HepG2 (cell line): ENCODE measurements around the gene ARHGAP12. TPM values are rescaled to one million over a fixed set of nuclear protein-coding genes. Genes with fewer than 3 reads are reported as not detected.
A peak's percentile ranks its signal among the peaks of the same experiment; 100 is the strongest.

Experiments used
- CREM ChIP-seq, 2 experiments: sonication (generic) in 1 of 2; formaldehyde crosslinking in 1 of 2; IDR thresholded peaks; 2 replicates each; pipeline versions ENCODE4 v1.4.0 to v1.6.1; 2016 to 2020; ENCODE audit warnings: antibody characterized with exemption in 1 of 2, mild to moderate bottlenecking in 1 of 2, missing genetic modification reagents in 1 of 2
- IKZF5 ChIP-seq: IDR thresholded peaks from 2 replicates; pipeline ENCODE4 v1.6.1; 2018; ENCODE audit warnings: missing genetic modification reagents, mild to moderate bottlenecking, missing compliant biosample characterization
- NPAS2 ChIP-seq: sonication (generic); formaldehyde crosslinking; IDR thresholded peaks from 2 replicates; pipeline ENCODE4 v1.8.0; 2022; ENCODE audit warnings: mild to moderate bottlenecking, missing genetic modification reagents, borderline replicate concordance
- PLRG1 ChIP-seq: fragments of 450-650 bp; conservative IDR thresholded peaks from 2 replicates; pipeline ENCODE4 v1.6.1; 2016
- REL ChIP-seq: sonication (generic); formaldehyde crosslinking; conservative IDR thresholded peaks from 2 replicates; pipeline ENCODE4 v1.8.0; 2022; ENCODE audit warnings: mild to moderate bottlenecking, missing genetic modification reagents, moderate library complexity
- SKIL ChIP-seq: sonication (generic); formaldehyde crosslinking; IDR thresholded peaks from 2 replicates; pipeline ENCODE4 v1.8.0; 2022; ENCODE audit warnings: missing genetic modification reagents, mild to moderate bottlenecking, moderate library complexity, borderline replicate concordance
- SNRNP70 ChIP-seq: fragments of 200-400 bp; formaldehyde crosslinking; IDR thresholded peaks from 2 replicates; pipeline ENCODE4 v1.6.1; 2017; ENCODE audit warnings: mild to moderate bottlenecking, low read depth, low read length, moderate library complexity
- SOX6 ChIP-seq, 2 experiments: fragments of 450-650 bp in 1 of 2; sonication (generic) in 1 of 2; formaldehyde crosslinking in 1 of 2; IDR thresholded peaks; 2 replicates each; pipeline versions ENCODE4 v1.4.0 to v1.6.1; 2017 to 2020; ENCODE audit warnings: antibody characterized with exemption in 1 of 2, mild to moderate bottlenecking in 1 of 2, missing genetic modification reagents in 1 of 2
- SP1 ChIP-seq, 2 experiments: fragments of 450-650 bp in 1 of 2; sonication (generic) in 1 of 2; formaldehyde crosslinking in 1 of 2; IDR thresholded peaks; 2 replicates each; pipeline versions ENCODE4 v1.4.0 to v1.6.1; 2016 to 2020; ENCODE audit warnings: missing genetic modification reagents in 1 of 2
- THAP8 ChIP-seq: sonication (generic); formaldehyde crosslinking; IDR thresholded peaks from 2 replicates; pipeline ENCODE4 v1.5.1; 2020; ENCODE audit warnings: missing genetic modification reagents, mild to moderate bottlenecking, borderline replicate concordance
- ZBTB8A ChIP-seq: sonication (generic); formaldehyde crosslinking; IDR thresholded peaks from 2 replicates; pipeline ENCODE4 v1.4.0; 2020; ENCODE audit warnings: mild to moderate bottlenecking, low read depth, missing genetic modification reagents, borderline replicate concordance
- ZNF121 ChIP-seq: sonication (generic); formaldehyde crosslinking; IDR thresholded peaks from 2 replicates; pipeline ENCODE4 v1.5.0; 2020; ENCODE audit warnings: mild to moderate bottlenecking, missing genetic modification reagents
- ZNF225 ChIP-seq: sonication (generic); formaldehyde crosslinking; IDR thresholded peaks from 2 replicates; pipeline ENCODE4 v1.4.0; 2020; ENCODE audit warnings: mild to moderate bottlenecking, missing genetic modification reagents
- ZNF598 ChIP-seq: sonication (generic); formaldehyde crosslinking; IDR thresholded peaks from 2 replicates; pipeline ENCODE4 v1.5.1; 2020; ENCODE audit warnings: mild to moderate bottlenecking, missing genetic modification reagents, borderline replicate concordance
- ZSCAN22 ChIP-seq: sonication (generic); formaldehyde crosslinking; IDR thresholded peaks from 2 replicates; pipeline ENCODE4 v1.4.0; 2020; ENCODE audit warnings: mild to moderate bottlenecking, missing genetic modification reagents
- polyA plus RNA-seq, 8 experiments: library from polyadenylated mRNA; depleted of rRNA in 3 of 8; stranded (reverse) in 7 of 8; unstranded in 1 of 8; fragments of >200 nt; fragmentation: Illumina TruSeq in 4 of 8; extraction: Trizol in 4 of 8; gene quantifications; 2 replicates each; pipeline versions ENCODE4 v1.2.1 to v1.2.3, GENCODE V29; 2011 to 2016; ENCODE audit warnings: low read depth in 4 of 8, missing spikeins in 1 of 8, mixed read lengths in 1 of 8; ENCODE audit not compliant: insufficient read depth in 1 of 8
- total RNA-seq, 5 experiments: library from RNA; depleted of rRNA; stranded (reverse); fragments of >200 nt; fragmentation: Illumina TruSeq; extraction: Trizol; gene quantifications; 2 replicates each; pipeline ENCODE4 v1.2.3, GENCODE V29; 2016; ENCODE audit warnings: low read depth in 1 of 5
- TF ChIP-seq, protein P1 (sequence below): sonication (generic); formaldehyde crosslinking; IDR thresholded peaks from 2 replicates; pipeline ENCODE4 v1.5.0; 2020; ENCODE audit warnings: mild to moderate bottlenecking, missing genetic modification reagents, borderline replicate concordance
- TF ChIP-seq, protein P2 (sequence below): sonication (generic); formaldehyde crosslinking; IDR thresholded peaks from 2 replicates; pipeline ENCODE4 v1.4.0; 2020; ENCODE audit warnings: mild to moderate bottlenecking, low read depth, missing genetic modification reagents

ARHGAP12 gene
- total and polyA plus RNA-seq, 2 of the 13 experiments (the other 11 are each of a cell fraction or from before 2014, with no cell fraction given), result 25.0 to 54.6 TPM

- TF ChIP-seq ZBTB8A (CRISPR knock-in tag), result no peak
- TF ChIP-seq REL (CRISPR knock-in tag), result peak; percentile 90
- TF ChIP-seq ZNF225 (CRISPR knock-in tag), result peak; percentile 52; the same call in 1 of the 2 replicates
- no peak for TF ChIP-seq SP1 (IDR thresholded peaks at IDR 0.05)
- TF ChIP-seq SP1 (CRISPR knock-in tag; IDR thresholded peaks at IDR 0.05), result no peak
- no peak for TF ChIP-seq ZSCAN22 (CRISPR knock-in tag)
- TF ChIP-seq, protein P1, sequence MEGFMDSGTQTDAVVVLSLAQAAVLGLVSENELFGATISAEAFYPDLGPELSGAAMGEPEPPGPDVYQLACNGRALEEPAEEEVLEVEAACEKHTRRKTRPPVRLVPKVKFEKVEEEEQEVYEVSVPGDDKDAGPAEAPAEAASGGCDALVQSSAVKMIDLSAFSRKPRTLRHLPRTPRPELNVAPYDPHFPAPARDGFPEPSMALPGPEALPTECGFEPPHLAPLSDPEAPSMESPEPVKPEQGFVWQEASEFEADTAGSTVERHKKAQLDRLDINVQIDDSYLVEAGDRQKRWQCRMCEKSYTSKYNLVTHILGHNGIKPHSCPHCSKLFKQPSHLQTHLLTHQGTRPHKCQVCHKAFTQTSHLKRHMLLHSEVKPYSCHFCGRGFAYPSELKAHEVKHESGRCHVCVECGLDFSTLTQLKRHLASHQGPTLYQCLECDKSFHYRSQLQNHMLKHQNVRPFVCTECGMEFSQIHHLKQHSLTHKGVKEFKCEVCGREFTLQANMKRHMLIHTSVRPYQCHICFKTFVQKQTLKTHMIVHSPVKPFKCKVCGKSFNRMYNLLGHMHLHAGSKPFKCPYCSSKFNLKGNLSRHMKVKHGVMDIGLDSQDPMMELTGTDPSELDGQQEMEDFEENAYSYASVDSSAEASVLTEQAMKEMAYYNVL (CRISPR knock-in tag), result peak; percentile 28; the same call in 1 of the 2 replicates
- no peak for TF ChIP-seq ZNF121 (CRISPR knock-in tag)
- TF ChIP-seq ZNF598 (CRISPR knock-in tag), result no peak; the same call in 1 of the 2 replicates
- TF ChIP-seq SNRNP70, result no peak
- TF ChIP-seq CREM (IDR thresholded peaks at IDR 0.05), result no peak; the same call in 1 of the 2 replicates
- TF ChIP-seq CREM (CRISPR knock-in tag; IDR thresholded peaks at IDR 0.05), result no peak
- no peak for TF ChIP-seq THAP8 (CRISPR knock-in tag)
- no peak for TF ChIP-seq NPAS2 (CRISPR knock-in tag)
- TF ChIP-seq SOX6 (IDR thresholded peaks at IDR 0.05), result no peak
- no peak for TF ChIP-seq SOX6 (CRISPR knock-in tag; IDR thresholded peaks at IDR 0.05)
- peak; percentile 76; the same call in 1 of the 2 replicates for TF ChIP-seq IKZF5 (CRISPR knock-in tag)
- no peak for TF ChIP-seq PLRG1
- TF ChIP-seq, protein P2, sequence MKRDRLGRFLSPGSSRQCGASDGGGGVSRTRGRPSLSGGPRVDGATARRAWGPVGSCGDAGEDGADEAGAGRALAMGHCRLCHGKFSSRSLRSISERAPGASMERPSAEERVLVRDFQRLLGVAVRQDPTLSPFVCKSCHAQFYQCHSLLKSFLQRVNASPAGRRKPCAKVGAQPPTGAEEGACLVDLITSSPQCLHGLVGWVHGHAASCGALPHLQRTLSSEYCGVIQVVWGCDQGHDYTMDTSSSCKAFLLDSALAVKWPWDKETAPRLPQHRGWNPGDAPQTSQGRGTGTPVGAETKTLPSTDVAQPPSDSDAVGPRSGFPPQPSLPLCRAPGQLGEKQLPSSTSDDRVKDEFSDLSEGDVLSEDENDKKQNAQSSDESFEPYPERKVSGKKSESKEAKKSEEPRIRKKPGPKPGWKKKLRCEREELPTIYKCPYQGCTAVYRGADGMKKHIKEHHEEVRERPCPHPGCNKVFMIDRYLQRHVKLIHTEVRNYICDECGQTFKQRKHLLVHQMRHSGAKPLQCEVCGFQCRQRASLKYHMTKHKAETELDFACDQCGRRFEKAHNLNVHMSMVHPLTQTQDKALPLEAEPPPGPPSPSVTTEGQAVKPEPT (CRISPR knock-in tag), result no peak
- no peak for TF ChIP-seq SKIL (CRISPR knock-in tag)
These were observed 811 bp upstream of the ARHGAP12 start (continued) for GRCh38 chr10:31929261-31930022.
